Neutrophil (primary cell): ENCODE results near the gene GLT6D1.

Experiments
- H3K27ac ChIP-seq: fragments of 200-600 bp; sonication (generic); 2 replicates; pipeline ENCODE4 v1.5.1; 2016; ENCODE audit warnings: mild to moderate bottlenecking, moderate library complexity
- H3K27me3 ChIP-seq: fragments of 200-600 bp; sonication (generic); 2 replicates; pipeline ENCODE4 v1.6.0; 2016; ENCODE audit warnings: mild to moderate bottlenecking
- H3K36me3 ChIP-seq: fragments of 200-600 bp; sonication (generic); 2 replicates; pipeline ENCODE4 v1.5.1; 2017
- H3K4me1 ChIP-seq, 2 experiments: fragments of 200-600 bp in 1 of 2; sonication (generic) in 1 of 2; 1 replicate in 1 of 2; 2 replicates in 1 of 2; pipeline versions ENCODE4 v1.5.1 to v1.6.1; 2013 to 2016; ENCODE audit warnings: low read depth in 1 of 2, low read length in 1 of 2, mild to moderate bottlenecking in 1 of 2, moderate library complexity in 1 of 2; ENCODE audit not compliant: control insufficient read depth in 1 of 2, insufficient read depth in 1 of 2
- H3K4me3 ChIP-seq, 2 experiments: fragments of 200-600 bp in 1 of 2; sonication (generic) in 1 of 2; 1 replicate in 1 of 2; 2 replicates in 1 of 2; pipeline ENCODE4 v1.5.1; 2013 to 2016; ENCODE audit warnings: low read depth in 1 of 2, low read length in 1 of 2, mild to moderate bottlenecking in 1 of 2, moderate library complexity in 1 of 2
- H3K9me3 ChIP-seq: fragments of 200-600 bp; sonication (generic); 2 replicates; pipeline ENCODE4 v1.5.1; 2016
- TF ChIP-seq, protein P1 (sequence below): fragments of 200-600 bp; sonication (generic); IDR thresholded peaks from 2 replicates; pipeline ENCODE4 v1.5.1; 2016; ENCODE audit warnings: antibody characterized with exemption

The GLT6D1 gene

DNA sequence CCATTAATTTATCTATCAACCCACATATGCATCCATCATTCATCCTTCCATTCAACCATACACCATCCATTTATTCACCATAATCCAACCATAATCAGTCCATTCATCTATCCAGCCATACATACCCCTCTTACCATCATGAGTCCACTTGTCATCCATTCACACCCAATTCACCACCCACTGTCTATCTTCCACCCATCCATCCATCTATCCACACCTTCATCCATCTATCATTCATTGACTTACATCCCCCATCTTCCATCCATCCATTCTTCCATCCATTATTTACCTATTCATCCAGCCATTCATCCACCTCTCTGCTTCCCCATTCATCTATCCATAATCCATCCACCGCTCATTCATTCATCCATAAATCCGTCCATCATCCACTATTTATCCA, 60.0 kb downstream of the GLT6D1 start:
- TF ChIP-seq, protein P1, sequence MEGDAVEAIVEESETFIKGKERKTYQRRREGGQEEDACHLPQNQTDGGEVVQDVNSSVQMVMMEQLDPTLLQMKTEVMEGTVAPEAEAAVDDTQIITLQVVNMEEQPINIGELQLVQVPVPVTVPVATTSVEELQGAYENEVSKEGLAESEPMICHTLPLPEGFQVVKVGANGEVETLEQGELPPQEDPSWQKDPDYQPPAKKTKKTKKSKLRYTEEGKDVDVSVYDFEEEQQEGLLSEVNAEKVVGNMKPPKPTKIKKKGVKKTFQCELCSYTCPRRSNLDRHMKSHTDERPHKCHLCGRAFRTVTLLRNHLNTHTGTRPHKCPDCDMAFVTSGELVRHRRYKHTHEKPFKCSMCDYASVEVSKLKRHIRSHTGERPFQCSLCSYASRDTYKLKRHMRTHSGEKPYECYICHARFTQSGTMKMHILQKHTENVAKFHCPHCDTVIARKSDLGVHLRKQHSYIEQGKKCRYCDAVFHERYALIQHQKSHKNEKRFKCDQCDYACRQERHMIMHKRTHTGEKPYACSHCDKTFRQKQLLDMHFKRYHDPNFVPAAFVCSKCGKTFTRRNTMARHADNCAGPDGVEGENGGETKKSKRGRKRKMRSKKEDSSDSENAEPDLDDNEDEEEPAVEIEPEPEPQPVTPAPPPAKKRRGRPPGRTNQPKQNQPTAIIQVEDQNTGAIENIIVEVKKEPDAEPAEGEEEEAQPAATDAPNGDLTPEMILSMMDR: no peak
- H3K4me1 ChIP-seq: no peaks in the 10 kb centered on the region
- H3K36me3 ChIP-seq: no peaks in the 10 kb centered on the region
- no peaks in the 10 kb centered on the region for H3K9me3 ChIP-seq
- H3K27me3 ChIP-seq: no peaks in the 10 kb centered on the region
- no peak overlapping the region for H3K27ac ChIP-seq
- H3K4me3 ChIP-seq: no peak overlapping the region

DNA sequence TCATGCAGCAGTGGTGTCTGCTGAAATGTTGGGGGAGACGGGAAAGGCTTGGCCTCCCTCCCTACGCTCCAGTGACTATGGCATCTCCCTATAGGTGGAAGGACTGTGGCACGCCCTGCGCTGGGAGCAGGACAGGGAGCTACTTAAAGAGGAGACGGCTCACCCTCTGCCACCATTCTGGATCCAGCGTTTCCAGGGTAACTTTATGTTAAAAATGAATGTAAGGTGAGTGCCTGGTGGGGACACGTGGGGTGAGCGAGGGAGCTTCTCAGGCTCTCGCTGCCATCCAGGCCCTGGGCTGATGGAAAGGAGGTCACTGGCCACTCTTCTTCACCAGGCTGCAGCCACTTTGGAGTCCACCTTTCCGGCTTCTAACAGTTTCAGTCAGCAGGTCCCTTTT, 62.1 kb downstream of the GLT6D1 start:
- H3K9me3 ChIP-seq: no peaks in the 10 kb centered on the region
- no peak overlapping the region for H3K27ac ChIP-seq
- no peaks in the 10 kb centered on the region for H3K36me3 ChIP-seq
- H3K27me3 ChIP-seq: no peaks in the 10 kb centered on the region
- H3K4me3 ChIP-seq: no peak overlapping the region
- no peaks in the 10 kb centered on the region for H3K4me1 ChIP-seq
- TF ChIP-seq, protein P1: no peak

DNA sequence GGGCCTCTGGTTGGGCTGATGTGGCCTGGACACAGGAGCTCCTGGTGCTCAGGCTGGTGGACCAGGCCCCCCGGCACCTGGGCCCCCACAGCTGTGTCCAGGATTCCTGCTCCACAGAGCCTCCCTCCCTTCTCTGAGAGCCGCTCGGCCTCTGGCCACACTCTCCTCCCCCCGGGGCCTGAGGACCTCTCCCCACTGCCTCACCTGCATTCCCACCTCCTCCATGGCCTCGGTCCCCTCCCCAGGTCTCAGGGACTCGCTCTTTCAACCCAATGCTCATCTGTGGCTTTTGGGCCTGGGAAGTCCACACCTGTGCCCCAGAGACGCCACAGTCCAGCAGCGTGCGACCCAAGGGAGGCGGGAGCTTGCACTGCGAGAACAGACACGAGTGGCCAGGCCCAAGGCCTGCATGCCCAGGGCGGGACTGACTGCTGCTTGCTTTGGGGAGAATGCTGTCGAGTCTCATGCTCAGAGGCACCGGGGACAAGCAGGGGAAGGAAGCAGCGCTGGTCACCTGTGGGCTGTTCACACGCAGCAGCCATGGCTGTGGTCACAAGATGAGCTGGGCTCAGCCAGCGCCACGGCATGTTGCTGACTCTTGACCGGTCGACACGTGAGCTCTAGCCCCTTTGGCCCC, 63.2 kb downstream of the GLT6D1 start:
- H3K27ac ChIP-seq: no peak overlapping the region
- H3K27me3 ChIP-seq: no peaks in the 10 kb centered on the region
- H3K4me3 ChIP-seq: no peak overlapping the region
- no peaks in the 10 kb centered on the region for H3K9me3 ChIP-seq
- TF ChIP-seq, protein P1: no peak
- no peaks in the 10 kb centered on the region for H3K36me3 ChIP-seq
- H3K4me1 ChIP-seq: no peaks in the 10 kb centered on the region

DNA sequence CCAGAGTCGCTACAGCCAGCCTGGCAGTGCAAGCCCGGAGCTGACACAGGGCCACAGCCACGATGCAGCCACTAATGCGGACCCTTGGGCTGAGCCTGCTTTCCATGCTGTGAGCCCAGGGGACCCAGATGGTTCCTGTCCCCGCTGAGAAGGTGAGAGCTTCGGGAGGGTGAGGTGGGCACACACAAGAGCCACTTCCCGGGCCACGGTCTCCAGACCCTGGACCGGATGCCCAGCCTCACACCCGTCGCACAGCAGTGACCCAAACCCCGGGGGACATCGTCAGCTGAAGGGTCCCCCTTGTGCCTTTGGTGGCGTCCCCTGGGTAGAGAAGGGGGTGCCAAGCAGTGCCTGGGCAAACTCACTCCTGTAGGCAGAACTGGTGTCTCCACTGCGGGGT, 64.4 kb downstream of the GLT6D1 start:
- Histone ChIP-seq H3K36me3 (no peaks in the 10 kb centered on the region), H3K9me3 (no peaks in the 10 kb centered on the region), H3K27ac (no peak overlapping the region), H3K4me1 (no peaks in the 10 kb centered on the region), H3K4me3 (no peak overlapping the region), H3K27me3 (no peaks in the 10 kb centered on the region)
- TF ChIP-seq, protein P1: no peak

DNA sequence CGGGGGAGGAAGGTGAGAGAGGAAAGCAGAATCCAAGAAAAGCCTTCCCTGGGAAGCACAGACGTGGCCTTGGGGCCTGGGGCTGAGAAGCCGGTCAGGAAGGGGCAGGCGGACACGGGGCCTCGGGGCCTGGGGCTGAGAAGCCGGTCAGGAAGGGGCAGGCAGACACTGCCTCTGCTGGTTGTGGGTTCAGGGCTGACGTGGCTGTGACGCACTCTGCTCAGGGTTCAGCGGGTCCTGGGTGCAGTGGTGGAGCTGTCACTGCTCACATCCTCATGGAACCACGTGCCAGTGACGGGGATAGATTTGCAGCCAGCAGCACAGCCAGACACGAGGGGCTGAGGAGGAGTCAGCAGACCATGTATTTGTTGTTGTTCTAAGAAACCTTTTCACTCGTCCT, 65.0 kb downstream of the GLT6D1 start:
- Histone ChIP-seq H3K9me3 (no peaks in the 10 kb centered on the region), H3K27ac (no peak overlapping the region), H3K4me1 (no peaks in the 10 kb centered on the region), H3K4me3 (no peak overlapping the region), H3K27me3 (no peaks in the 10 kb centered on the region), H3K36me3 (no peaks in the 10 kb centered on the region)
- TF ChIP-seq, protein P1: no peak
